ENCODE data around the gene SLC17A7.

- TF ChIP-seq, protein P1, sequence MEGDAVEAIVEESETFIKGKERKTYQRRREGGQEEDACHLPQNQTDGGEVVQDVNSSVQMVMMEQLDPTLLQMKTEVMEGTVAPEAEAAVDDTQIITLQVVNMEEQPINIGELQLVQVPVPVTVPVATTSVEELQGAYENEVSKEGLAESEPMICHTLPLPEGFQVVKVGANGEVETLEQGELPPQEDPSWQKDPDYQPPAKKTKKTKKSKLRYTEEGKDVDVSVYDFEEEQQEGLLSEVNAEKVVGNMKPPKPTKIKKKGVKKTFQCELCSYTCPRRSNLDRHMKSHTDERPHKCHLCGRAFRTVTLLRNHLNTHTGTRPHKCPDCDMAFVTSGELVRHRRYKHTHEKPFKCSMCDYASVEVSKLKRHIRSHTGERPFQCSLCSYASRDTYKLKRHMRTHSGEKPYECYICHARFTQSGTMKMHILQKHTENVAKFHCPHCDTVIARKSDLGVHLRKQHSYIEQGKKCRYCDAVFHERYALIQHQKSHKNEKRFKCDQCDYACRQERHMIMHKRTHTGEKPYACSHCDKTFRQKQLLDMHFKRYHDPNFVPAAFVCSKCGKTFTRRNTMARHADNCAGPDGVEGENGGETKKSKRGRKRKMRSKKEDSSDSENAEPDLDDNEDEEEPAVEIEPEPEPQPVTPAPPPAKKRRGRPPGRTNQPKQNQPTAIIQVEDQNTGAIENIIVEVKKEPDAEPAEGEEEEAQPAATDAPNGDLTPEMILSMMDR (IDR thresholded peaks at IDR 0.05) = no peak
- no peak for TF ChIP-seq POLR2A (IDR thresholded peaks at IDR 0.05)
Measured at GRCh38 chr19:49421878-49422202, 19.5 kb downstream of the SLC17A7 start.

All from lower leg skin (tissue), 3 donors.